ENCODE data around the gene NOP16. TPM values are rescaled to one million over a fixed set of nuclear protein-coding genes. Genes with fewer than 3 reads are reported as not detected.

Gene NOP16
- polyA plus RNA-seq, 2 of the 4 experiments (the other 2 are of a cell fraction) = 90.7 to 127 TPM

GRCh38 chr5:176397736-176398420, 9.5 kb upstream of the NOP16 start:
- DNase-seq (ENCODE audit: low read depth in 1 of 2, low spot score in 1 of 2) (no peak), ATAC-seq (no peak), FAIRE-seq (no peak)
- WGBS (ENCODE audit: missing lambda C conversion rate) = 91% methylated on average over 17 of the region's 18 CpGs
- Histone ChIP-seq H3K4me2 (no peak overlapping the region), H3K4me3 (no peak overlapping the region), H3K27ac (no peak overlapping the region), H3K9me3 (no peaks in the 10 kb centered on the region), H3K4me1 (peaks cover 14% of the 10 kb centered on the region; the same call in 2 of the 3 replicates)
- TF ChIP-seq RCOR1 (IDR thresholded peaks at IDR 0.05; ENCODE audit: low read depth, low read length) (no peak), CBX2 (IDR thresholded peaks at IDR 0.05; ENCODE audit: borderline replicate concordance, low read depth) (no peak)
- ChIA-PET CTCF (interaction anchor here (0.6 kb wide), 1 partner anchor 237 kb away, joined by 3 read pairs; no protein-coding TSS in a partner anchor), POLR2A (no interaction called here)

GRCh38 chr5:176396330-176396729, 7.9 kb upstream of the NOP16 start:
- Histone ChIP-seq H3K27ac (no peak overlapping the region), H3K4me2 (no peak overlapping the region), H3K4me1 (peaks cover 13% of the 10 kb centered on the region; the same call in 2 of the 3 replicates), H3K4me3 (no peak overlapping the region), H3K9me3 (no peaks in the 10 kb centered on the region)
- ATAC-seq = 0 out of 6 replicates have a peak, but pooled peaks of 1 of the 2 experiments have one; percentile 14
- POLR2A ChIA-PET = no interaction called here
- TF ChIP-seq MAFK (IDR thresholded peaks at IDR 0.05; ENCODE audit: partially characterized antibody) (peak; percentile 93), E2F6 (IDR thresholded peaks at IDR 0.05; ENCODE audit: borderline replicate concordance, low read depth) (no peak)
- WGBS (ENCODE audit: missing lambda C conversion rate) = 72% methylated on average over 6 of the region's 6 CpGs
- DNase-seq (ENCODE audit: low read depth in 1 of 2, low spot score in 1 of 2) = no peak
- FAIRE-seq = no peak
- CTCF ChIA-PET = interaction anchor here (1.1 to 1.6 kb wide), 3 partner anchors 11 to 182 kb away, joined by 3 to 5 read pairs (median 3); no protein-coding TSS in a partner anchor

GRCh38 chr5:176394881-176395675, 6.7 kb upstream of the NOP16 start:
- DNase-seq (ENCODE audit: low read depth in 1 of 2, low spot score in 1 of 2) = no peak
- Histone ChIP-seq H3K4me2 (no peak overlapping the region), H3K27ac (no peak overlapping the region), H3K4me3 (no peak overlapping the region), H3K4me1 (peaks cover under 1% of the 10 kb centered on the region; the same call in 2 of the 3 replicates), H3K9me3 (no peaks in the 10 kb centered on the region)
- ChIA-PET POLR2A (no interaction called here), CTCF (interaction anchor here (0.6 to 1.7 kb wide), 6 partner anchors 9 to 257 kb away, joined by 3 to 5 read pairs (median 3); partner anchors contain the start of gene CLTB)
- TF ChIP-seq TP53 (CRISPR knock-in tag; IDR thresholded peaks at IDR 0.05) (no peak), KDM5A (IDR thresholded peaks at IDR 0.05) (no peak), SREBF2 (IDR thresholded peaks at IDR 0.05) (no peak), ATOH8 (CRISPR knock-in tag; IDR thresholded peaks at IDR 0.05; ENCODE audit: low read depth) (no peak), NFE2L2 (conservative IDR thresholded peaks at IDR 0.05; ENCODE audit: low read length) (no peak), FOSL2 (IDR thresholded peaks at IDR 0.05) (no peak), FOSL2 (CRISPR knock-in tag; IDR thresholded peaks at IDR 0.05) (no peak), RFX5 (IDR thresholded peaks at IDR 0.05) (no peak), TFCP2L1 (CRISPR knock-in tag; IDR thresholded peaks at IDR 0.05) (no peak), RCOR1 (IDR thresholded peaks at IDR 0.05; ENCODE audit: low read depth, low read length) (no peak), EHMT2 (IDR thresholded peaks at IDR 0.05; ENCODE audit: low read depth) (no peak), GATA3 (IDR thresholded peaks at IDR 0.05; ENCODE audit: borderline replicate concordance) (no peak), EHF (CRISPR knock-in tag; IDR thresholded peaks at IDR 0.05) (no peak), BHLHE40 (IDR thresholded peaks at IDR 0.05; ENCODE audit: low read depth, low read length) (no peak), JUNB (IDR thresholded peaks at IDR 0.05) (no peak)
- FAIRE-seq = no peak
- ATAC-seq = no peak; a peak in 1 of 6 replicates
- 90% methylated on average over 11 of the region's 11 CpGs for WGBS (ENCODE audit: missing lambda C conversion rate)
